B cell (primary cell): ENCODE results near the gene PAX4. TPM values are rescaled to one million over a fixed set of nuclear protein-coding genes. Genes with fewer than 3 reads are reported as not detected.
A peak's percentile ranks its signal among the peaks of the same experiment; 100 is the strongest.

Experiments
- ATAC-seq: fragments of 200-7000 bp; cut with Tn5 transposase; one replicate; pipeline ENCODE4 v1.10.0; 2021; ENCODE audit warnings: low read depth, mild to moderate bottlenecking, moderate number of reproducible peaks, moderate library complexity
- CTCF ChIA-PET: fragments of 350-600 bp; sonication (Branson Sonifier 250); formaldehyde crosslinking; loops from one replicate; lab custom pipeline; 2021; ENCODE audit warnings: antibody characterized with exemption, inconsistent platforms; lab: Charles Lee
- POLR2A ChIA-PET: fragments of 350-600 bp; sonication (Branson Sonifier 250); formaldehyde crosslinking; loops from one replicate; lab custom pipeline; 2021; ENCODE audit warnings: antibody characterized with exemption; lab: Charles Lee
- DNase-seq: peaks from one replicate; pipeline ENCODE4 v3.0.0; 2013
- H2AFZ ChIP-seq: 2 replicates; pipeline ENCODE4 v1.6.1; 2012; ENCODE audit warnings: mild to moderate bottlenecking, low read depth, low read length; ENCODE audit not compliant: insufficient read depth, poor library complexity, severe bottlenecking
- H3K27ac ChIP-seq, 2 donors: 1 replicate in 1 of 2; 2 replicates in 1 of 2; pipeline ENCODE4 v1.5.1; 2012 to 2013; ENCODE audit warnings: low read length in 2 of 2, mild to moderate bottlenecking in 2 of 2, moderate library complexity in 1 of 2
- H3K27me3 ChIP-seq, 4 experiments: fragments of 200-600 bp in 1 of 4; sonication (generic) in 1 of 4; replicated peaks in 1 of 4; 1 replicate in 2 of 4; 2 replicates in 2 of 4; pipeline versions ENCODE4 v1.6.1 to v1.7.0; 2013 to 2016; ENCODE audit warnings: low read length in 3 of 4, mild to moderate bottlenecking in 2 of 4, mixed read lengths in 1 of 4, moderate library complexity in 1 of 4; ENCODE audit not compliant: insufficient read depth in 4 of 4, control insufficient read depth in 3 of 4; ENCODE audit errors: control extremely low read depth in 1 of 4
- H3K36me3 ChIP-seq, 2 experiments: replicated peaks in 1 of 2; 1 replicate in 1 of 2; 2 replicates in 1 of 2; pipeline versions ENCODE4 v1.6.1 to v1.7.1; 2013; ENCODE audit warnings: low read length in 1 of 2; ENCODE audit not compliant: insufficient read depth in 2 of 2, control insufficient read depth in 1 of 2; ENCODE audit errors: control extremely low read depth in 1 of 2, extremely low read depth in 1 of 2
- H3K4me1 ChIP-seq, 2 donors: fragments of 200-600 bp in 1 of 2; sonication (generic) in 1 of 2; 1 replicate in 1 of 2; 2 replicates in 1 of 2; pipeline versions ENCODE4 v1.5.1 to v1.6.1; 2013 to 2017; ENCODE audit warnings: low read length in 2 of 2; ENCODE audit not compliant: control insufficient read depth in 2 of 2, insufficient read depth in 2 of 2
- H3K4me2 ChIP-seq: replicated peaks from 2 replicates; pipeline ENCODE3; 2012; ENCODE audit warnings: mild to moderate bottlenecking, low read depth, low read length; ENCODE audit not compliant: poor library complexity, severe bottlenecking
- H3K4me3 ChIP-seq, 5 experiments: fragments of 200-600 bp in 1 of 5; sonication (generic) in 1 of 5; 1 replicate in 3 of 5; 2 replicates in 2 of 5; pipeline versions ENCODE4 v1.5.1 to v1.7.0; 2011 to 2016; ENCODE audit warnings: low read length in 4 of 5, mild to moderate bottlenecking in 4 of 5, low read depth in 2 of 5, control low read depth in 1 of 5, moderate library complexity in 1 of 5; ENCODE audit not compliant: insufficient read depth in 1 of 5; ENCODE audit errors: control extremely low read depth in 1 of 5, extremely low read depth in 1 of 5
- H3K79me2 ChIP-seq: fragments of 200-600 bp; sonication (generic); one replicate; pipeline ENCODE4 v1.6.0; 2016; ENCODE audit warnings: low read length; ENCODE audit not compliant: control insufficient read depth, insufficient read depth
- H3K9ac ChIP-seq: fragments of 200-600 bp; sonication (generic); 2 replicates; pipeline ENCODE4 v1.6.1; 2017; ENCODE audit warnings: mild to moderate bottlenecking, low read length, moderate library complexity
- H3K9me3 ChIP-seq, 3 donors: one replicate each; pipeline versions ENCODE4 v1.6.1 to v1.7.1; 2013; ENCODE audit warnings: low read length in 2 of 3; ENCODE audit not compliant: control insufficient read depth in 2 of 3, insufficient read depth in 1 of 3; ENCODE audit errors: control extremely low read depth in 1 of 3
- H4K20me1 ChIP-seq: 2 replicates; pipeline ENCODE4 v1.6.0; 2012; ENCODE audit warnings: mild to moderate bottlenecking, low read length; ENCODE audit not compliant: insufficient read depth, control insufficient read depth, poor library complexity, severe bottlenecking
- H3K27ac Mint-ChIP-seq: one replicate; pipeline ENCODE4 v1.8.0; 2021; ENCODE audit warnings: mixed read lengths
- H3K27me3 Mint-ChIP-seq: one replicate; pipeline ENCODE4 v1.8.0; 2021; ENCODE audit warnings: mixed read lengths
- H3K4me1 Mint-ChIP-seq: one replicate; pipeline ENCODE4 v1.8.0; 2021; ENCODE audit warnings: mixed read lengths
- H3K4me3 Mint-ChIP-seq: one replicate; pipeline ENCODE4 v1.8.0; 2021; ENCODE audit warnings: mixed read lengths
- H3K9me3 Mint-ChIP-seq: one replicate; pipeline ENCODE4 v1.8.0; 2022; ENCODE audit warnings: mixed read lengths; ENCODE audit not compliant: insufficient read depth
- EZH2 ChIP-seq: IDR thresholded peaks from 2 replicates; pipeline ENCODE4 v1.6.1; 2012; ENCODE audit warnings: borderline replicate concordance, low read depth, mild to moderate bottlenecking, moderate library complexity, low read length; ENCODE audit not compliant: insufficient read depth, poor library complexity, severe bottlenecking
- WGBS: methylation state at CpG from one replicate; pipeline ENCODE4 v1.1.5; 2013; ENCODE audit warnings: missing lambda C conversion rate; ENCODE audit not compliant: insufficient coverage; 5-methylcytosine and 5-hydroxymethylcytosine counted together
- intact Hi-C: fragments of 100-400 bp; cut with micrococcal nuclease; formaldehyde crosslinking; loops from one replicate; pipeline ENCODE4 v1.10.0; 2022
- polyA plus RNA-seq: library from polyadenylated mRNA; depleted of rRNA; stranded (reverse); fragments of >200 nt; gene quantifications from 2 replicates; pipeline ENCODE4 v1.2.3, GENCODE V29; 2012
- total RNA-seq, 2 donors: library from RNA; stranded (reverse); fragments of 120-200 nt in 1 of 2; gene quantifications; 1 replicate in 1 of 2; 2 replicates in 1 of 2; pipeline versions ENCODE4 v1.2.3 to v1.2.4, GENCODE V29; 2013 to 2022
- TF ChIP-seq, protein P1 (sequence below): fragments of 200-600 bp; IDR thresholded peaks from one replicate; pipeline ENCODE4 v1.8.0; 2022; ENCODE audit warnings: antibody characterized with exemption, mild to moderate bottlenecking

Gene PAX4
- total and polyA plus RNA-seq, 2 donors (not counting 1 experiment from before 2014, with no cell fraction given), result not detected

DNA sequence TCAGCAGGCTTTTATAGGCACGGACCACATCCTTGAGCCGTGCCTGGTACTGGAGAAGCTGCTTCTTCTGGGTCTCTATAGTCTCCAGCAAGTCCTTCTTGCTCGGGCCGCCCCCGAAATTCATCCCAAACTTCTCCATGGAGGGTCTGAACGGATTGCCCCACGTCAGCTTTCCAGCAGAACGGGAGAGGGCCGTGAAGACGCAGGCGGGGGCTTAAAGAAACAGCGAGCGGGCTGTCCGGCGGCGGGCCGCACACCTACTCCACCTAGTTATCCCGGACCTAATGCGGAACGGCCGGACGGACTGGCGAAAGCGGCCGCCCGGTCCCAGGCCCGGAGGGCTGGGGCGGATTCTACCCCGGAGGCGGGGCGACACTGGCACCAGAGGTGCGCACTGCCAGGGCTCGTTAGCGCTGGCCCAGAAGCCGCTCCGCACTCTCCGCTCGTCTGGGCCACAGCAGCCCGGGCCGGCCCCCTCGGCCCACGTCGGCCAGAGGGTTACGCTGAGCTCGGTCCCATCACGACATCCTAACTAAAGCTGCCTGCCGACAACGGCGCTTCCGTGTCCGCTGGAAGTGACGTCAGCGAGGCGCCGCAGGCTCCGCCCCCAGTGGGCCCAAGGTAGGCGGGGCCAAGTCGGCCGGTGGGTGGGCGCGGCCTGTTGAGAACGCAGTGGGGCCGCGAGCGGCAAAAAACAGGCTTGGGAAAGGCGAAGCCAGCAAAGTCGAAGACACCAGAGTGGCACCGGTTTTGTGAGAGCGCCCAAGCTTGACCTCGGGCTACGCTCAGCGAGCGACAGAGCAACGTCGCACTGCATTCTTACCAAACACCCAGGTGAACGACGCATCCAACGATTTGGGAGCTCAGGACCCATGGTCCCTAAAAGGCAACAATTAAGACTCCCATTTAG, 32.6 kb downstream of the PAX4 start, which contains the start of gene GCC1:
Gene GCC1, minus strand, starts transcription at position 553 of the 910 bp plus-strand sequence. Its CDS starts 414 bp downstream, at position 139.
- Mint-ChIP-seq H3K27ac (peak within 1 kb of the TSS; percentile 89), H3K27me3 (no peaks in the 10 kb centered on the region), H3K9me3 (no peaks in the 10 kb centered on the region), H3K4me3 (peak within 1 kb of the TSS; percentile 89), H3K4me1 (peaks cover 73% of the 10 kb centered on the region)
- intact Hi-C loops, result loop anchor here (1.0 to 5.0 kb wide), 3 partner anchors 66 to 1152 kb away; partner anchors contain the start of gene CALU
- peak within 1 kb of the TSS; percentile 95 for H3K9ac ChIP-seq
- H3K4me1 ChIP-seq, result peaks cover 45 to 54% of the 10 kb centered on the region in 2 donors
- H3K36me3 ChIP-seq, result peaks cover 0 to 25% of the 10 kb centered on the region in 2 experiments
- ATAC-seq, result peak; percentile 80
- TF ChIP-seq, protein P1, sequence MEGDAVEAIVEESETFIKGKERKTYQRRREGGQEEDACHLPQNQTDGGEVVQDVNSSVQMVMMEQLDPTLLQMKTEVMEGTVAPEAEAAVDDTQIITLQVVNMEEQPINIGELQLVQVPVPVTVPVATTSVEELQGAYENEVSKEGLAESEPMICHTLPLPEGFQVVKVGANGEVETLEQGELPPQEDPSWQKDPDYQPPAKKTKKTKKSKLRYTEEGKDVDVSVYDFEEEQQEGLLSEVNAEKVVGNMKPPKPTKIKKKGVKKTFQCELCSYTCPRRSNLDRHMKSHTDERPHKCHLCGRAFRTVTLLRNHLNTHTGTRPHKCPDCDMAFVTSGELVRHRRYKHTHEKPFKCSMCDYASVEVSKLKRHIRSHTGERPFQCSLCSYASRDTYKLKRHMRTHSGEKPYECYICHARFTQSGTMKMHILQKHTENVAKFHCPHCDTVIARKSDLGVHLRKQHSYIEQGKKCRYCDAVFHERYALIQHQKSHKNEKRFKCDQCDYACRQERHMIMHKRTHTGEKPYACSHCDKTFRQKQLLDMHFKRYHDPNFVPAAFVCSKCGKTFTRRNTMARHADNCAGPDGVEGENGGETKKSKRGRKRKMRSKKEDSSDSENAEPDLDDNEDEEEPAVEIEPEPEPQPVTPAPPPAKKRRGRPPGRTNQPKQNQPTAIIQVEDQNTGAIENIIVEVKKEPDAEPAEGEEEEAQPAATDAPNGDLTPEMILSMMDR, result no peak
- no peak for TF ChIP-seq EZH2
- peaks cover 0 to 2% (median 0%) of the 10 kb centered on the region in 3 donors for H3K9me3 ChIP-seq
- 4% methylated on average over 78 of the region's 78 CpGs for WGBS
- H3K27ac ChIP-seq, result peak within 1 kb of the TSS; percentile 55 to 89
- H3K79me2 ChIP-seq, result peaks cover 54% of the 10 kb centered on the region
- ChIA-PET POLR2A (interaction anchor here (0.5 to 1.4 kb wide), 4 partner anchors 66 to 193 kb away, joined by 3 to 10 read pairs (median 4); partner anchors contain the start of genes SND1 and ZNF800), CTCF (interaction anchor here (1.0 kb wide), 1 partner anchor 192 kb away, joined by 3 read pairs; the partner anchor contains the start of gene ZNF800)
- H3K4me3 ChIP-seq, result peak within 1 kb of the TSS; percentile 84 to 97 (median 95)
- H4K20me1 ChIP-seq, result peaks cover 27% of the 10 kb centered on the region
- H2AFZ ChIP-seq, result peak within 1 kb of the TSS; percentile 87
- peak; percentile 95 for DNase-seq
- no peaks in the 10 kb centered on the region for H3K27me3 ChIP-seq
- H3K4me2 ChIP-seq, result peak within 1 kb of the TSS; percentile 95
